K562 (cell line): ENCODE results near the gene OR8D2. TPM values are rescaled to one million over a fixed set of nuclear protein-coding genes. Genes with fewer than 3 reads are reported as not detected.

Experiments
- ATAC-seq: fragments of 200-7000 bp; cut with Tn5 transposase; 3 replicates; pipeline ENCODE4 v1.9.1; 2020; ENCODE audit warnings: moderate library complexity
- BruUV-seq: library from RNA; stranded (reverse); fragments of 400-500 nt; replicated peaks from 2 replicates; lab custom pipeline; 2021; lab: Mats Ljungman, UMichigan
- CTCF ChIA-PET: fragments of 300-600 bp; formaldehyde crosslinking; extraction: SDS; loops from one replicate; lab custom pipeline; 2021; ENCODE audit warnings: low intra/inter-chr PET ratio; lab: Yijun Ruan, JAX
- POLR2A ChIA-PET: fragments of 300-600, 350-650 bp; sonication (Branson Sonifier 250); formaldehyde crosslinking; extraction: SDS; loops from one replicate; lab custom pipeline; 2021; ENCODE audit warnings: antibody characterized with exemption, inconsistent platforms; lab: Yijun Ruan, JAX
- DNase-seq, 4 experiments: peaks; one replicate each; pipeline versions ENCODE4 v3.0.0 to v3.0.0-alpha.2; 2011 to 2018; ENCODE audit warnings: low spot score in 3 of 4, mixed read lengths in 3 of 4; ENCODE audit errors: extremely low read depth in 1 of 4
- FAIRE-seq: peaks from 2 replicates; lab custom pipeline; 2011; peaks lifted over from hg19 to GRCh38; lab: Jason Lieb, UNC
- H2AFZ ChIP-seq: 2 replicates; pipeline ENCODE4 v1.6.0; 2011; ENCODE audit warnings: low read depth, low read length, control low read depth, inconsistent platforms
- H3K27ac ChIP-seq: fragments of 200-600 bp; 3 replicates; pipeline ENCODE4 v1.8.0; 2011; ENCODE audit warnings: low read depth, mild to moderate bottlenecking, control low read depth, inconsistent platforms, low read length, moderate library complexity, mixed read lengths; ENCODE audit errors: extremely low read depth
- H3K27me3 ChIP-seq, 2 experiments: fragments of 300-600 bp in 1 of 2; 2 replicates in 1 of 2; 3 replicates in 1 of 2; pipeline versions ENCODE4 v1.6.0 to v1.8.0; 2011; ENCODE audit warnings: inconsistent platforms in 2 of 2, low read length in 2 of 2, mild to moderate bottlenecking in 1 of 2, mixed read lengths in 1 of 2, moderate library complexity in 1 of 2; ENCODE audit not compliant: control insufficient read depth in 2 of 2, insufficient read depth in 2 of 2
- H3K36me3 ChIP-seq: fragments of 300-600 bp; 3 replicates; pipeline ENCODE4 v1.8.0; 2011; ENCODE audit warnings: mild to moderate bottlenecking, low read length, inconsistent platforms; ENCODE audit not compliant: control insufficient read depth, insufficient read depth
- H3K4me1 ChIP-seq, 2 experiments: fragments of 200-600 bp in 1 of 2; replicated peaks in 1 of 2; 2 replicates in 1 of 2; 3 replicates in 1 of 2; pipeline versions ENCODE4 v1.5.1 to v1.8.0; 2011; ENCODE audit warnings: inconsistent platforms in 2 of 2, low read length in 2 of 2, mild to moderate bottlenecking in 1 of 2, mixed read lengths in 1 of 2, moderate library complexity in 1 of 2; ENCODE audit not compliant: control insufficient read depth in 2 of 2, insufficient read depth in 2 of 2
- H3K4me2 ChIP-seq: 2 replicates; pipeline ENCODE4 v1.6.1; 2011; ENCODE audit warnings: low read length, control low read depth, inconsistent platforms, mixed read lengths; ENCODE audit not compliant: insufficient read depth
- H3K4me3 ChIP-seq: fragments of 200-600 bp; sonication (generic), shearing (Covaris generic); 2 replicates; pipeline ENCODE4 v1.5.1; 2016; ENCODE audit warnings: control low read depth, inconsistent platforms
- H3K79me2 ChIP-seq: fragments of 200-600 bp; 3 replicates; pipeline ENCODE4 v1.8.0; 2011; ENCODE audit warnings: low read length, inconsistent platforms; ENCODE audit not compliant: control insufficient read depth, insufficient read depth
- H3K9ac ChIP-seq, 2 experiments: 2 replicates each; pipeline versions ENCODE4 v1.6.0 to v1.6.1; 2011; ENCODE audit warnings: low read depth in 2 of 2, low read length in 2 of 2, control low read depth in 1 of 2, inconsistent platforms in 1 of 2, mild to moderate bottlenecking in 1 of 2, mixed read lengths in 1 of 2; ENCODE audit not compliant: insufficient read depth in 1 of 2
- H3K9me1 ChIP-seq: one replicate; pipeline ENCODE4 v1.6.0; 2011; ENCODE audit warnings: inconsistent platforms, mild to moderate bottlenecking, low read length, moderate library complexity; ENCODE audit not compliant: control insufficient read depth, insufficient read depth
- H3K9me3 ChIP-seq: replicated peaks from 2 replicates; pipeline ENCODE4 v1.5.1; 2011; ENCODE audit warnings: low read depth, low read length, inconsistent platforms; ENCODE audit not compliant: control insufficient read depth, insufficient read depth
- H4K20me1 ChIP-seq: replicated peaks from 2 replicates; pipeline ENCODE4 v1.6.1; 2011; ENCODE audit warnings: low read length, inconsistent platforms, mixed read lengths; ENCODE audit not compliant: control insufficient read depth, insufficient read depth
- ADNP ChIP-seq: fragments of 200-800 bp; sonication (Bioruptor generic); IDR thresholded peaks from 2 replicates; pipeline ENCODE4 v1.6.1; 2016; ENCODE audit warnings: missing genetic modification characterization, missing compliant biosample characterization
- C11orf30 ChIP-seq: fragments of 450-650 bp; IDR thresholded peaks from 2 replicates; pipeline ENCODE4 v1.6.1; 2016; ENCODE audit warnings: low read depth, mild to moderate bottlenecking
- CAMTA2 ChIP-seq: fragments of 250-450 bp; sonication (Bioruptor Pico); conservative IDR thresholded peaks from 2 replicates; pipeline ENCODE4 v1.5.1; 2022
- CBFA2T2 ChIP-seq: fragments of 450-650 bp; conservative IDR thresholded peaks from 2 replicates; pipeline ENCODE4 v1.6.1; 2017; ENCODE audit warnings: mild to moderate bottlenecking
- CCNT2 ChIP-seq: IDR thresholded peaks from 2 replicates; pipeline ENCODE4 v1.6.1; 2011; ENCODE audit warnings: borderline replicate concordance, low read depth, mild to moderate bottlenecking, moderate library complexity, mixed read lengths, low read length; ENCODE audit not compliant: insufficient read length; ENCODE audit errors: extremely low read depth
- ERF ChIP-seq: fragments of 450-650 bp; formaldehyde crosslinking; IDR thresholded peaks from 2 replicates; pipeline ENCODE4 v1.4.0; 2020; ENCODE audit warnings: mild to moderate bottlenecking, mixed read lengths
- FOXK2 ChIP-seq, 2 experiments: fragments of 450-650 bp; IDR thresholded peaks in 1 of 2; conservative IDR thresholded peaks in 1 of 2; 2 replicates each; pipeline ENCODE4 v1.6.1; 2016; ENCODE audit warnings: low read depth in 2 of 2, mild to moderate bottlenecking in 1 of 2
- HDGF ChIP-seq: fragments of 450-650 bp; IDR thresholded peaks from 2 replicates; pipeline ENCODE4 v1.6.1; 2016
- KAT2B ChIP-seq: IDR thresholded peaks from one replicate; pipeline ENCODE4 v1.6.1; 2012; ENCODE audit warnings: low read depth, mild to moderate bottlenecking, control low read depth, inconsistent platforms, low read length, moderate library complexity
- KLF10 ChIP-seq: fragments of 250-450 bp; sonication (Bioruptor Pico); IDR thresholded peaks from 2 replicates; pipeline ENCODE4 v1.6.1; 2021; ENCODE audit warnings: matching md5 sums
- MXI1 ChIP-seq: IDR thresholded peaks from 2 replicates; pipeline ENCODE4 v1.6.1; 2011; ENCODE audit warnings: low read depth, mild to moderate bottlenecking, improper control_type of control experiment, low read length
- MYNN ChIP-seq, 2 experiments: sonication (generic); formaldehyde crosslinking in 1 of 2; IDR thresholded peaks; 2 replicates each; pipeline versions ENCODE4 v1.5.0 to v1.6.1; 2016 to 2020; ENCODE audit warnings: antibody characterized with exemption in 1 of 2, missing genetic modification reagents in 1 of 2
- PHTF2 ChIP-seq: fragments of 250-450 bp; sonication (Bioruptor Pico); IDR thresholded peaks from 2 replicates; pipeline ENCODE4 v1.5.0; 2021; ENCODE audit warnings: mild to moderate bottlenecking
- SRSF7 ChIP-seq: fragments of 200-400 bp; formaldehyde crosslinking; optimal IDR thresholded peaks from 2 replicates; pipeline ENCODE3; 2017; ENCODE audit warnings: mild to moderate bottlenecking, low read depth, low read length
- TEAD2 ChIP-seq: fragments of 450-650 bp; IDR thresholded peaks from 2 replicates; pipeline ENCODE4 v1.6.1; 2016; ENCODE audit warnings: missing genetic modification characterization, control low read depth, missing compliant biosample characterization
- ZNF121 ChIP-seq: sonication (generic); formaldehyde crosslinking; conservative IDR thresholded peaks from 2 replicates; pipeline ENCODE4 v1.8.0; 2022; ENCODE audit warnings: missing genetic modification reagents
- ZNF224 ChIP-seq: sonication (generic); formaldehyde crosslinking; IDR thresholded peaks from 2 replicates; pipeline ENCODE4 v1.8.0; 2022; ENCODE audit warnings: mild to moderate bottlenecking, missing genetic modification reagents
- WGBS: fragments of 100-300 bp; shearing (Covaris generic); methylation state at CpG from one replicate; pipeline ENCODE4 v1.1.6; 2016; ENCODE audit warnings: low coverage, mixed read lengths; ENCODE audit not compliant: insufficient coverage; ENCODE audit errors: missing lambda C conversion rate; 5-methylcytosine and 5-hydroxymethylcytosine counted together
- in situ Hi-C: fragments of 300-500 bp; cut with MboI; formaldehyde crosslinking; loops from 4 replicates; pipeline ENCODE4 v1.15.0; 2018; ENCODE audit warnings: inconsistent platforms, mixed read lengths
- intact Hi-C: fragments of 100-400 bp; cut with micrococcal nuclease; formaldehyde crosslinking; loops from 2 replicates; pipeline ENCODE4 v1.14.2; 2022
- polyA plus RNA-seq, 8 experiments: library from polyadenylated mRNA; depleted of rRNA in 4 of 8; stranded (reverse) in 5 of 8; unstranded in 3 of 8; fragments of >200 nt; fragmentation: Nextera tagmentation in 2 of 8; fragmentation: Illumina TruSeq in 1 of 8; extraction: Ambion mirVana in 2 of 8; extraction: Trizol in 1 of 8; gene quantifications; 2 replicates each; pipeline versions ENCODE4 v1.2.1 to v1.2.3, GENCODE V29; 2011 to 2014; ENCODE audit warnings: inconsistent platforms in 1 of 8, missing spikeins in 1 of 8
- total RNA-seq, 7 experiments: library from RNA; depleted of rRNA in 6 of 7; stranded (reverse); fragments of >200 nt in 6 of 7; fragmentation: Illumina TruSeq in 2 of 7; extraction: Trizol in 2 of 7; gene quantifications; 2 replicates each; pipeline versions ENCODE4 v1.2.1 to v1.2.3, GENCODE V29; 2011 to 2021; ENCODE audit warnings: low replicate concordance in 1 of 7
- TF ChIP-seq, protein P1 (sequence below), 2 experiments: fragments of 150-350 bp in 1 of 2; IDR thresholded peaks; 2 replicates each; pipeline ENCODE4 v1.6.1; 2012 to 2016; ENCODE audit warnings: low read depth in 2 of 2, low read length in 2 of 2, mild to moderate bottlenecking in 1 of 2, moderate library complexity in 1 of 2

OR8D2 gene
- total and polyA plus RNA-seq, 9 of the 15 experiments (the other 6 are each of a cell fraction or from before 2014, with no cell fraction given): 0.06 to 0.21 TPM; not detected in 7

GRCh38 chr11:124277207-124277606, 42.8 kb downstream of the OR8D2 start:
- H3K4me1 ChIP-seq: peaks cover 6 to 13% of the 10 kb centered on the region in 2 experiments
- in situ Hi-C loops (no loop called here), intact Hi-C loops (loop anchor here (2.0 to 5.0 kb wide), 3 partner anchors 70 to 205 kb away; no protein-coding TSS in a partner anchor)
- peaks cover 3% of the 10 kb centered on the region; the same call in 1 of the 3 replicates for H3K36me3 ChIP-seq
- H3K79me2 ChIP-seq: no peaks in the 10 kb centered on the region
- peaks cover 5% of the 10 kb centered on the region; the same call in 1 of the 2 replicates for H3K9me3 ChIP-seq
- ChIA-PET CTCF (no interaction called here), POLR2A (interaction anchor here (1.3 kb wide), 1 partner anchor 12 kb away, joined by 4 read pairs; no protein-coding TSS in a partner anchor)
- no peak overlapping the region for H3K27ac ChIP-seq
- FAIRE-seq (no peak), ATAC-seq (no peak), DNase-seq (no peak)
- no peaks in the 10 kb centered on the region for H4K20me1 ChIP-seq
- H3K9me1 ChIP-seq: no peaks in the 10 kb centered on the region
- H3K9ac ChIP-seq: no peak overlapping the region
- BruUV-seq: no TSS peak
- no peak overlapping the region for H2AFZ ChIP-seq
- H3K27me3 ChIP-seq: no peaks in the 10 kb centered on the region
- 88% methylated on average over 2 of the region's 3 CpGs for WGBS
- TF ChIP-seq FOXK2 (conservative IDR thresholded peaks at IDR 0.05 in 1 of 2, IDR thresholded peaks at IDR 0.05 in 1 of 2; ENCODE audit: low read depth in 2 of 2) (no peak), KAT2B (no peak), HDGF (no peak), CCNT2 (no peak), KLF10 (CRISPR knock-in tag) (no peak), ZNF224 (CRISPR knock-in tag) (no peak), SRSF7 (no peak), MYNN (IDR thresholded peaks at IDR 0.05) (no peak), MYNN (CRISPR knock-in tag; IDR thresholded peaks at IDR 0.05) (no peak), ERF (CRISPR knock-in tag) (no peak), CBFA2T2 (no peak), ADNP (no peak), TEAD2 (tag) (no peak), C11orf30 (no peak), CAMTA2 (CRISPR knock-in tag) (no peak), MXI1 (no peak), PHTF2 (no peak), ZNF121 (no peak)
- TF ChIP-seq, protein P1, sequence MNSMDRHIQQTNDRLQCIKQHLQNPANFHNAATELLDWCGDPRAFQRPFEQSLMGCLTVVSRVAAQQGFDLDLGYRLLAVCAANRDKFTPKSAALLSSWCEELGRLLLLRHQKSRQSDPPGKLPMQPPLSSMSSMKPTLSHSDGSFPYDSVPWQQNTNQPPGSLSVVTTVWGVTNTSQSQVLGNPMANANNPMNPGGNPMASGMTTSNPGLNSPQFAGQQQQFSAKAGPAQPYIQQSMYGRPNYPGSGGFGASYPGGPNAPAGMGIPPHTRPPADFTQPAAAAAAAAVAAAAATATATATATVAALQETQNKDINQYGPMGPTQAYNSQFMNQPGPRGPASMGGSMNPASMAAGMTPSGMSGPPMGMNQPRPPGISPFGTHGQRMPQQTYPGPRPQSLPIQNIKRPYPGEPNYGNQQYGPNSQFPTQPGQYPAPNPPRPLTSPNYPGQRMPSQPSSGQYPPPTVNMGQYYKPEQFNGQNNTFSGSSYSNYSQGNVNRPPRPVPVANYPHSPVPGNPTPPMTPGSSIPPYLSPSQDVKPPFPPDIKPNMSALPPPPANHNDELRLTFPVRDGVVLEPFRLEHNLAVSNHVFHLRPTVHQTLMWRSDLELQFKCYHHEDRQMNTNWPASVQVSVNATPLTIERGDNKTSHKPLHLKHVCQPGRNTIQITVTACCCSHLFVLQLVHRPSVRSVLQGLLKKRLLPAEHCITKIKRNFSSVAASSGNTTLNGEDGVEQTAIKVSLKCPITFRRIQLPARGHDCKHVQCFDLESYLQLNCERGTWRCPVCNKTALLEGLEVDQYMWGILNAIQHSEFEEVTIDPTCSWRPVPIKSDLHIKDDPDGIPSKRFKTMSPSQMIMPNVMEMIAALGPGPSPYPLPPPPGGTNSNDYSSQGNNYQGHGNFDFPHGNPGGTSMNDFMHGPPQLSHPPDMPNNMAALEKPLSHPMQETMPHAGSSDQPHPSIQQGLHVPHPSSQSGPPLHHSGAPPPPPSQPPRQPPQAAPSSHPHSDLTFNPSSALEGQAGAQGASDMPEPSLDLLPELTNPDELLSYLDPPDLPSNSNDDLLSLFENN (IDR thresholded peaks at IDR 0.05; ENCODE audit: low read depth in 2 of 2, low read length in 2 of 2): no peak
- TF ChIP-seq, all 486 proteins: peak for 0
- Histone ChIP-seq H3K4me2 (no peak overlapping the region), H3K4me3 (no peak overlapping the region)
